ENCODE measurements around the gene SMC4.

DNA sequence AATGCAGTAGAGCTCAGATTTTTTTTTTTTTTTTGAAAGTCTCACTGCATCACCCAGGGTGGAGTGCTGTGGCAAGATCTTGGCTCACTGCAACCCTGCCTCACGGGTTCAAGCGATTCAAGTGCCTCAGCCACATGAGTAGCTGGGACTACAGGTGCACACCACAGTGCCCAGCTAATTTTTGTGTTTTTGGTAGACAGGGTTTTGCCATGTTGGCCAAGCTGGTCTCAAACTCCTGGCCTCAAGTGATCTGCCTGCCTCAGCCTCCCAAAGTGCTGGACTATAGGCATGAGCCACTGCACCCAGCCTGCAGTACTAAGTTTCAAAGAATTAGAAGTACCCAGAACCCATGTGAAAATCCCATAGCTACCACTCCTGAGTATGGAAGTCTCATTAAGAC lies 35.6 kb downstream of the SMC4 start:
- TF ChIP-seq SUZ12 (IDR thresholded peaks at IDR 0.05) (no peak), SP1 (IDR thresholded peaks at IDR 0.05) (no peak), BHLHE40 (IDR thresholded peaks at IDR 0.05; ENCODE audit: borderline replicate concordance) (no peak), TARDBP (IDR thresholded peaks at IDR 0.05) (no peak), NFRKB (IDR thresholded peaks at IDR 0.05) (no peak), FOXK2 (IDR thresholded peaks at IDR 0.05) (no peak), ARNT (IDR thresholded peaks at IDR 0.05) (no peak), FOXA1 (IDR thresholded peaks at IDR 0.05) (no peak), L3MBTL2 (conservative IDR thresholded peaks at IDR 0.05) (no peak), ELF4 (IDR thresholded peaks at IDR 0.05) (no peak)
- TF ChIP-seq, protein P1, sequence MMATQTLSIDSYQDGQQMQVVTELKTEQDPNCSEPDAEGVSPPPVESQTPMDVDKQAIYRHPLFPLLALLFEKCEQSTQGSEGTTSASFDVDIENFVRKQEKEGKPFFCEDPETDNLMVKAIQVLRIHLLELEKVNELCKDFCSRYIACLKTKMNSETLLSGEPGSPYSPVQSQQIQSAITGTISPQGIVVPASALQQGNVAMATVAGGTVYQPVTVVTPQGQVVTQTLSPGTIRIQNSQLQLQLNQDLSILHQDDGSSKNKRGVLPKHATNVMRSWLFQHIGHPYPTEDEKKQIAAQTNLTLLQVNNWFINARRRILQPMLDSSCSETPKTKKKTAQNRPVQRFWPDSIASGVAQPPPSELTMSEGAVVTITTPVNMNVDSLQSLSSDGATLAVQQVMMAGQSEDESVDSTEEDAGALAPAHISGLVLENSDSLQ (IDR thresholded peaks at IDR 0.05): no peak
